Fibroblast of villous mesenchyme (primary cell): ENCODE measurements around the gene ERBB2. TPM values are rescaled to one million over a fixed set of nuclear protein-coding genes. Genes with fewer than 3 reads are reported as not detected.

Experiments
- DNase-seq: peaks from one replicate; pipeline ENCODE4 v3.0.0-alpha.2; 2010; ENCODE audit warnings: low read depth
- H3K4me3 ChIP-seq: 2 replicates; pipeline ENCODE4 v1.5.1; 2011; ENCODE audit warnings: low read depth, mild to moderate bottlenecking, low read length
- CTCF ChIP-seq: IDR thresholded peaks from 2 replicates; pipeline ENCODE4 v1.5.1; 2012; ENCODE audit warnings: low read depth, mild to moderate bottlenecking, low read length; ENCODE audit not compliant: insufficient read depth
- total RNA-seq: library from RNA; depleted of rRNA; stranded (reverse); fragments of >200 nt; gene quantifications from 2 replicates; pipeline ENCODE4 v1.2.3, GENCODE V29; 2012

ERBB2 gene
- total RNA-seq, 1 donor, result 47.1 TPM

GRCh38 chr17:39750131-39751015 is 50.5 kb downstream of the ERBB2 start:
- TF ChIP-seq CTCF, result no peak
- no peak overlapping the region for H3K4me3 ChIP-seq
- DNase-seq, result no peak

- TF ChIP-seq CTCF, result no peak
- no peak for DNase-seq
- no peak overlapping the region for H3K4me3 ChIP-seq
These were observed 51.2 kb downstream of the ERBB2 start for GRCh38 chr17:39751016-39751543.

- no peak for TF ChIP-seq CTCF
- no peak overlapping the region for H3K4me3 ChIP-seq
- DNase-seq, result no peak
These were observed 51.8 kb downstream of the ERBB2 start for GRCh38 chr17:39751637-39752036.

GRCh38 chr17:39752241-39752881 is 52.5 kb downstream of the ERBB2 start:
- TF ChIP-seq CTCF, result no peak
- DNase-seq, result no peak
- no peak overlapping the region for H3K4me3 ChIP-seq

GRCh38 chr17:39753514-39754160 is 53.8 kb downstream of the ERBB2 start:
- no peak for TF ChIP-seq CTCF
- peak overlapping the region; percentile 73 for H3K4me3 ChIP-seq
- DNase-seq, result peak; percentile 32

- peak; percentile 93 for DNase-seq
- peak; percentile 73 for TF ChIP-seq CTCF
- peak overlapping the region; percentile 73 for H3K4me3 ChIP-seq
These were observed 54.5 kb downstream of the ERBB2 start for GRCh38 chr17:39754161-39754957.
